Muscle of leg (tissue), 11 donors: Measurements from ENCODE around the gene SDK2. TPM values are rescaled to one million over a fixed set of nuclear protein-coding genes. Genes with fewer than 3 reads are reported as not detected.

ENCODE experiments used
- DNase-seq: peaks from one replicate; pipeline ENCODE4 v3.0.0; 2013
- H3K27ac ChIP-seq: one replicate; pipeline ENCODE4 v1.5.1; 2013; ENCODE audit warnings: mild to moderate bottlenecking, low read length, control low read depth
- H3K27me3 ChIP-seq: one replicate; pipeline ENCODE4 v1.6.1; 2013; ENCODE audit warnings: low read length; ENCODE audit not compliant: control insufficient read depth, insufficient read depth
- H3K36me3 ChIP-seq: one replicate; pipeline ENCODE4 v1.6.1; 2013; ENCODE audit warnings: low read length; ENCODE audit not compliant: control insufficient read depth, insufficient read depth
- H3K4me1 ChIP-seq: one replicate; pipeline ENCODE4 v1.6.1; 2013; ENCODE audit warnings: low read length; ENCODE audit not compliant: control insufficient read depth, insufficient read depth
- H3K4me3 ChIP-seq: one replicate; pipeline ENCODE4 v1.5.1; 2013; ENCODE audit warnings: low read length, control low read depth
- H3K9me3 ChIP-seq: replicated peaks from 2 replicates; pipeline ENCODE4 v1.6.1; 2013; ENCODE audit warnings: low read depth, low read length; ENCODE audit not compliant: control insufficient read depth
- WGBS: methylation state at CpG from one replicate; pipeline ENCODE4 v1.1.5; 2013; ENCODE audit warnings: missing lambda C conversion rate; ENCODE audit not compliant: insufficient coverage; 5-methylcytosine and 5-hydroxymethylcytosine counted together
- polyA plus RNA-seq, 8 donors: library from polyadenylated mRNA; unstranded; fragments of 120-200 nt; gene quantifications; one replicate each; pipeline versions ENCODE4 v1.2.1 to v1.2.3, GENCODE V29; 2013; ENCODE audit warnings: inconsistent platforms in 1 of 8, low replicate concordance in 1 of 8; ENCODE audit not compliant: insufficient read length in 8 of 8, insufficient read depth in 1 of 8
- total RNA-seq: library from RNA; stranded (reverse); fragments of 120-200 nt; gene quantifications from one replicate; pipeline ENCODE4 v1.2.4, GENCODE V29; 2013

The SDK2 gene
- total and polyA plus RNA-seq, 9 donors, result 18.2 to 40.6 (median 25.8) TPM

DNA sequence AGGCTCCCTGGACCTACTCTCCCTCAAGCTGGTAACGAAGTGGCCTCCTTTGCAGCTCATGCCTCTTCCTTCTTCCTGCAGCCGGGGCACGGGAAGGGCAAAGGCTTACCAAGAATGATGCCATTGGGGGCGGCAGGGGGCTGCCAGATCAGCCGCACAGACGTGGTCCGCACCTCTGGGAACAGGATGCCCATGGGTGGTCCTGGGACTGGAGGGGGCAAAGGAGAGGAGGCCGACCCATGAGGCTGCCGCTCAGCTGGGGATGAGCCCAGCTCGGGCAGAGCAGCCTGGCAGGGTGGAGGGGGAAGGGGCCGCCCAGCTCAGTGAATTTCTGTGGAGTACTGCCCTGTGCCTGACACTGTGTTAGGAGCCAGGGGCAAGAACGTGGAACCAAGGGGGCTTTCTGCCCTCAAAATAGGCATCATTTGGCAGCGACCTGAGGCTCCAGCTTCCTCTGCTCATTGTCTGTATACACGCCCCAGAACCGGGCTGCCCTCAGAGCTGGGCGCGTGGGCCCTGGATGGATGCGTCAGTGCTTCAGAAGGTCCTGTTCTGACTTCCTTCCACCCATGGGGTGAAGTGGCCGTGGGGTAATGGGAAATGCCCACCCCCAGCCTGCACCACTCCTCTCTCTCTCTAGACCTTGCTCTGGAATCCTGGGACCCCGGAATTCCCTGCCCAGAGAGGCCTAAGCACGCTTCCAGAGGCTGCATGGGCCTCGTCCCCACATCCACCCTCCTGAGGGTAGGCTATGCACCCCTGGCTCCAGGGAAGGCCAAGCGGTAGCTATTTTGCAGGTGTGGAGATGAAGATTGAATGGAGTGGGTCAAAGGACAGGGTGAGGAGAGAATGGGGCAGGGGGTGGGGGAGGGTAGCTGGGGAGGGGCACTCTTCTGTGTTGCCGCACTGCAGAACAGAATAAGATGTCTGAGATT, 252.6 kb downstream of the SDK2 start:
- no peak for DNase-seq
- H3K4me3 ChIP-seq, result no peak overlapping the region
- no peaks in the 10 kb centered on the region for H3K9me3 ChIP-seq
- H3K27me3 ChIP-seq, result no peaks in the 10 kb centered on the region
- WGBS, result 86% methylated on average over 11 of the region's 24 CpGs
- H3K27ac ChIP-seq, result no peak overlapping the region
- H3K4me1 ChIP-seq, result peaks cover 6% of the 10 kb centered on the region
- peaks cover 38% of the 10 kb centered on the region for H3K36me3 ChIP-seq

DNA sequence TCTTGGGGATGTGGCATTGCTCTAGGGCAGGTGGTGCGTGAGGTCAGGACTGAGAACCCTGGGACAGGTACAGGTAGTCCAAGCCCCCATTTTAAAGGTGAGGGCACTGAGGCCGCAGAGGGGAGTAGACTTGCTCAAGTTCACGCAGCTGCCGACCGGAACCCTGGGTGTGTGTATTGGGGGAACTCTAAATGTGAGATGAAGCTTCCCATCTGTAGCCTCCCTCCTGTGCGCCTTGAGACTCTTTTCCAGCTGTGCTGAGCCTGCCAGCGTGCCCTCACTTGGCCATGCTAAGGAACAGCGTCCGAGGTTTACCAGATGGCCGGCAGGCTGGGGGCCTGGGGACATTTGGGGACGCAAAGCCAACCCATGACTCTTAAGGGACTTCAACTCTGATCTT, 253.4 kb downstream of the SDK2 start:
- no peak for DNase-seq
- Histone ChIP-seq H3K36me3 (peaks cover 41% of the 10 kb centered on the region), H3K27me3 (no peaks in the 10 kb centered on the region), H3K4me1 (peaks cover 6% of the 10 kb centered on the region), H3K4me3 (no peak overlapping the region), H3K9me3 (no peaks in the 10 kb centered on the region), H3K27ac (no peak overlapping the region)
- 94% methylated on average over 10 of the region's 11 CpGs for WGBS

DNA sequence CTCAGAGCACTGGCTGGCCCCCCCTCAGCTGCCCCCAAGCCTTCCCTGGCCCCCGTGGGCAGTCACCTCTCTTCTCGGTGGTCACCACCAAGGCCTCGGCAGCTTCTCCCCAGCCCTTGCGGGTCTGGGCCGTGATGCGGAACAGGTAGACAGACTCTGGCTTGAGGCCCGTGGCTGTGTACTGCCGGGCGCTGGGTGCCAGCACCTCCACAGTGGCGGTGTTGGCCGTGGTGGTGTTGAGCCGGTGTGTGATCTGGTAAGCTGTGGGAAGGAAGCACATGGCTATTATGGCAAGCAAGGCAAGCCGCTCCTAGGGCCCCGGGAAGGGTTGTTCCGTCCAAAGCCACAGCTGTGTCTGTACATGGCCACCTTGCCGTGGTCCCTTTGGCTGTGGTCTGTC, 254.0 kb downstream of the SDK2 start:
- H3K4me1 ChIP-seq, result peaks cover 6% of the 10 kb centered on the region
- no peaks in the 10 kb centered on the region for H3K9me3 ChIP-seq
- WGBS, result 85% methylated on average over 11 of the region's 16 CpGs
- peaks cover 41% of the 10 kb centered on the region for H3K36me3 ChIP-seq
- H3K4me3 ChIP-seq, result no peak overlapping the region
- no peaks in the 10 kb centered on the region for H3K27me3 ChIP-seq
- H3K27ac ChIP-seq, result no peak overlapping the region
- no peak for DNase-seq

DNA sequence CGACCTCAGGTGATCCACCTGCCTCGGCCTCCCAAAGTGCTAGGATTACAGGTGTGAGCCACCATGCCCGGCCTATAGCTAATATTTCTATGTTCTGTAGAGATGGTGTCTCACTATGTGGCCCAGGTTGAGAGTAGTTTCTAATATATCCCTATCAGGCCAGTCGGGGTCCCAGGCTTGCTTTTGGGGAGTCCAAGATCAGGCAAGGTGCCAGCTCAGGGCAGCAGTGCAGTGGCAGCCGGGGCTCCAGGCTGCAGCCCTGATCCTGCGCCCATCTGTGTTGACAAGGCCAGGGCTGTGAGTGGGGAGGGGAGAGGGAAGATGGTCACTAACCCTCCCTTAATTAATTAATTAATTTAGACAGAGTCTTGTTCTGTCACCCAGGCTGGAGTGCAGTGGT, 254.8 kb downstream of the SDK2 start:
- Histone ChIP-seq H3K4me3 (no peak overlapping the region), H3K9me3 (no peaks in the 10 kb centered on the region), H3K36me3 (peaks cover 44% of the 10 kb centered on the region), H3K4me1 (peaks cover 4% of the 10 kb centered on the region), H3K27ac (no peak overlapping the region), H3K27me3 (no peaks in the 10 kb centered on the region)
- 74% methylated on average over 3 of the region's 6 CpGs for WGBS
- no peak for DNase-seq

DNA sequence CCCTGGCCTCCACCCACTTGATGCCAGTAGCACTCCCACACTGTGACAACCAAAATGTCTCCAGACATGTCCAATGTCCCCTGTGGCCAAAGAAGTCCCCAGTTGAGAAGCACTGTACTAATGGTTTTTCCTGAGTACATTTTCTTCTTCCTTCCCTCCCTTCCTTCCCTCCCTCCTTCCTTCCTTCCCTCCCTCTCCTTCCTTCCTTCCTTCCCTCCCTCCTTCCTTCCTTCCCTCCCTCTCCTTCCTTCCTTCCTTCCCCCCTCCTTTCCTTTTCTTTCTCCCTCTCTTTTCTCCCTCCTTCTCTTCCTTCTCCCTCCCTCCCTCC, 255.7 kb downstream of the SDK2 start:
- Histone ChIP-seq H3K27me3 (no peaks in the 10 kb centered on the region), H3K9me3 (no peaks in the 10 kb centered on the region), H3K27ac (no peak overlapping the region), H3K36me3 (peaks cover 47% of the 10 kb centered on the region), H3K4me3 (no peak overlapping the region), H3K4me1 (no peaks in the 10 kb centered on the region)
- DNase-seq, result no peak

DNA sequence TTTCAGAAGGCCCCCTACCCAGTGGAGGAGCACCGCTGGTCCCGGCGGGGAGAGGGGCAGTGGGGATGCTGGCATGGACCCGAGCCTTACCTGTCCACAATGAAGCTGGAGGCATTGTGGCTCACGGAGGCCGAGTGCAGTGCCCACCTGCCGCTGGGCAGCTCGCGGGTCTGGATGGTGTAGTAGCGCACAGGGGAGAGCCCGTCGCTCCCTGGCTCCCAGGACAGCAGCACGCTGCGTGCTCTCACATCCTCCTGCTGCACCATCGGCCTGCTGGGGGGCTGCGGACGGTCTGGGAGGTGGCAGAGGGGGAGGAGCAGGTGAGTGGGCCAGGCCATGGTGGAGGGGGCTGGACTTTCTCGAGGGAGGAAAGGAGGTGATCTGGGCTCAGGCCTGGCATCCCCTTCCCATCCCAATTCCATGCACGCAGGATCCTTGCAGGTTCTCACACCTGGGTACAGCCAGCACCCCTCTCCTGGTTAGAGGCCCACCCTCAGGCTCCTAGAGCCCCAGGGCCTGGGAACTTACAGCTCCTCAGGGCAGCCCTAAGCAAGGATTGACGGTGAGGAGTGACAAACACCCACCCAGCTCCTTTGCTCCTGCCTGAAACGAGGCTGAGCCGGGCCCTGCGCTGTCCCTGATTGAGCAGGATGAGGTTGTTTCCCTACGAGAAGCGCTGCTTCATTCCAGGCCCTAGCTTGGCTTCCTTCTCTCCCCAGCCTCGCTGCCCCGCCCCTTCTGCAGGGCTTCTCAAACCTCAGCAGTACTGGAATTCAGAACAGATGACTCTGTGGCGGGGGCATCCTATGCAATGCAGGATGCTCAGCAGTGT, 256.3 kb downstream of the SDK2 start:
- Histone ChIP-seq H3K36me3 (peaks cover 45% of the 10 kb centered on the region), H3K27me3 (no peaks in the 10 kb centered on the region), H3K9me3 (no peaks in the 10 kb centered on the region), H3K4me3 (no peak overlapping the region), H3K27ac (no peak overlapping the region), H3K4me1 (no peaks in the 10 kb centered on the region)
- 75% methylated on average over 19 of the region's 28 CpGs for WGBS
- DNase-seq, result peak; percentile 71

DNA sequence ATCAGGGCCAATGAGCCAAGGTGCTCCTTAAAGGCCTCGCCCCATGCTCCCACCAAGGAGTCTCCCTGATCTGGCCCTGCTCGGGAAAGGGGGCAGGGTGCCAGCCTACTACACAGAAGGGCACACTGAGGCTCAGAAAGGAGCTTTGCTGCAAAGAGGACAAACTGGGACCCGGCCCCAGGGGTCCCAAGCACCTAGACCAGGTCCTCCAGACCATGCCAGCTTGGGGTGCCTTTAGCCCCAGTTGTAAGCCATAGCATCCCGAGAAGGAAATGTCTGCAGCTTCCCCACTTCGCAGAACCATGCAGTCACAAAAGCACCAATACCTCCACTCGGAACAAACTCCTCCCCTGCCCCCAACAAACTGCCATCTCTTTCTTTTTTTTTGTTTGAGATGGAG, 257.7 kb downstream of the SDK2 start:
- WGBS, result 86% methylated on average over 3 of the region's 6 CpGs
- peaks cover 41% of the 10 kb centered on the region for H3K36me3 ChIP-seq
- H3K27ac ChIP-seq, result no peak overlapping the region
- no peaks in the 10 kb centered on the region for H3K9me3 ChIP-seq
- no peaks in the 10 kb centered on the region for H3K27me3 ChIP-seq
- H3K4me3 ChIP-seq, result no peak overlapping the region
- no peak for DNase-seq
- no peaks in the 10 kb centered on the region for H3K4me1 ChIP-seq

DNA sequence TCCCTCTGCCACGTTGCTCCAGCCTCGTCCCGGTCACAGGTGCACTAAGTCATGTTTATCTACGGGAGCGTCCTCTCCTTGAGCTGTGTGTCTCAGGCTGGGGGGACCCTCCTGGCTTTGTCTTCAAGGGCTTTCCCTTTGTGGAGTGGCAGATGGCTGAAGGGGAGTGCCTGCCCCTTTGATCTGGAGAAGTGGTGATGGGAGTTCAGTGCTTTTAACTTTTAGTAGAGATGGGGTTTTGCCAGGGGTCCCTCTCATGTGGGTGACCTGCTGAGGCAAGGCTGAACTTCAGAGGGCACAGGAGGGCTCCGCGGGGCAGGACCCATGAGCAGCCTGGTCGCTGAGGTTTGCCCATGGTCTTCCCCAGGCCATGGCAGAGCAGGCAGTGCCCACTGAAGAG, 259.3 kb downstream of the SDK2 start:
- Histone ChIP-seq H3K27me3 (no peaks in the 10 kb centered on the region), H3K4me3 (no peak overlapping the region), H3K9me3 (no peaks in the 10 kb centered on the region), H3K4me1 (peaks cover 7% of the 10 kb centered on the region), H3K36me3 (peaks cover 31% of the 10 kb centered on the region), H3K27ac (no peak overlapping the region)
- 85% methylated on average over 7 of the region's 8 CpGs for WGBS
- DNase-seq, result no peak

DNA sequence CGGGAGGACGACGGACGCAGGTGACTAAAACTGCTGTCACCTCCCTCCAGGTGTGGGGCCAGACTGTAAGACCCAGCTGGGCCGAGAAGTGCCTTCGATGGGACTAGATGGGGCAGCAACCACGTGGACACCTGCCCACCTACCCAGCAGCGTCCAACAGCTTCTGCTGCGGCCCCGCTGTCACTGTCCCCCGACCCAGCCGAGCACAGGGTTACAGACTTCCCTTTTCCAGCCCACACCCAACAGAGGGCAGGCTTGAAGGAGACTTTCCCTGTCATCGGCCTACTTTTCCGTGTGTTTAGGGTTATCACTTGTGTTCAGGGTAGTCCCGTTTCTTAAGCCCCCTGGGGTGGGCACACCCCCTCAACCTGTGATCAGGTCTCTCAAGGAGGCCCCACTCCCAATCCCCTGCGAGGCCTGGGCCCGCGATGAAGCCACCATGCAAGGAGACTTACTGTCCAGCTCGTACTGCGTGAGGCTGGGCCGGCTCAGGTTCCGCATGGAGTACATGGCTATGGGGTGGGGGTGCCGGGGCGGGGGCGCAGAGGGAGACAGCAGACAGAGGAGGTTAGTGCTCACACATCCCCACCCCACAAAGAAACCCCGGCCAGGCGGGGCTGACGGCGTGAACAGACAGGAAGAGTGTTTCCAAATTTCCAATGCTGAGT, 263.7 kb downstream of the SDK2 start:
- Histone ChIP-seq H3K9me3 (no peaks in the 10 kb centered on the region), H3K36me3 (peaks cover 35% of the 10 kb centered on the region), H3K27ac (no peak overlapping the region), H3K4me3 (no peak overlapping the region), H3K4me1 (peaks cover 11% of the 10 kb centered on the region), H3K27me3 (no peaks in the 10 kb centered on the region)
- 73% methylated on average over 10 of the region's 29 CpGs for WGBS
- DNase-seq, result no peak

DNA sequence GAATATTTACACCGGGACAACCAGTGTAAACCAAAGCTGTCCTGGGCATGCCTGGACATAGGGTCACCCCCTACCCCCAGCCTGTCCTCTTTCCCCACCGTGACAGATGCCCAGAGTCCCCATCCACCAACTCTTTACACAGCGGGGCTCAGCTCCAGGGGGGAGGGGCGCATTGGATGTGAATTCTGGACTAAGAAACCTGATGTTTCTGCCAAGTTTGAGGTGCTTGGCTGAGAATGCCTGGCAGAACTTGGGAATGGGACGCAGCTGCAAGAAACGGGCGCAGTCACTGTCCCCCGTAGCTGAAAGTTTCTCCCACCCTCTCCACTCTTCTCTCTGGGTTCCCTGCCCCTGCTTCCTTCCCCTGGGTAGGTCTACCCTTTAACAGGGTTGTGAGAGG, 264.4 kb downstream of the SDK2 start:
- Histone ChIP-seq H3K4me1 (peaks cover 11% of the 10 kb centered on the region), H3K27ac (no peak overlapping the region), H3K9me3 (no peaks in the 10 kb centered on the region), H3K4me3 (no peak overlapping the region), H3K27me3 (no peaks in the 10 kb centered on the region), H3K36me3 (peaks cover 28% of the 10 kb centered on the region)
- WGBS, result 20% methylated on average over 1 of the region's 8 CpGs
- DNase-seq, result peak; percentile 50
